OCI-LY7 (cell line): ENCODE measurements around the gene SYNJ1.

Experiments
- EZH2phosphoT487 ChIP-seq: fragments of 200-600 bp; sonication (generic); IDR thresholded peaks from 2 replicates; pipeline ENCODE4 v1.6.1; 2018; ENCODE audit warnings: low read depth, borderline replicate concordance, mild to moderate bottlenecking, mixed run types, antibody characterized with exemption, low read length, moderate library complexity, mixed read lengths
- TF ChIP-seq, protein P1 (sequence below): fragments of 200-600 bp; sonication (generic); conservative IDR thresholded peaks from 2 replicates; pipeline ENCODE4 v1.5.1; 2014; ENCODE audit warnings: mild to moderate bottlenecking, antibody characterized with exemption, low read length, moderate library complexity, mixed read lengths

DNA sequence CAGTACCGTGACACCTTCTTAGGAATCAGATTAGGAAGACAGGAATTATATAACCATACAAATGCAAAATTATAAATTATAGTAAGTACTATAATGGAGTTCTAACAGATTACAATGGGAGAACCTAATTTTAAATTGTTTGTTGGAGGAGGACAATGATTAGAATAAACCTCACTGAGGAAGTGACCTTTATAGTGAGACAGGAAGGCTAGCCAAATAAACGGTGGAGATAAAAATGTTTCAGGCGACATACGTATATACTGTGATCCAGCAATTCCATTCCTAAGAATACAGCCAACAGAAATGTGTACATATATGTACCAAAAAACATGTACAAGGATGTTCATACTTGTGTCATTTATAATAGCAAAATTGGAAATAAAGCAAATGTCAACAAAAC, 15.2 kb downstream of the SYNJ1 start:
- TF ChIP-seq, protein P1, sequence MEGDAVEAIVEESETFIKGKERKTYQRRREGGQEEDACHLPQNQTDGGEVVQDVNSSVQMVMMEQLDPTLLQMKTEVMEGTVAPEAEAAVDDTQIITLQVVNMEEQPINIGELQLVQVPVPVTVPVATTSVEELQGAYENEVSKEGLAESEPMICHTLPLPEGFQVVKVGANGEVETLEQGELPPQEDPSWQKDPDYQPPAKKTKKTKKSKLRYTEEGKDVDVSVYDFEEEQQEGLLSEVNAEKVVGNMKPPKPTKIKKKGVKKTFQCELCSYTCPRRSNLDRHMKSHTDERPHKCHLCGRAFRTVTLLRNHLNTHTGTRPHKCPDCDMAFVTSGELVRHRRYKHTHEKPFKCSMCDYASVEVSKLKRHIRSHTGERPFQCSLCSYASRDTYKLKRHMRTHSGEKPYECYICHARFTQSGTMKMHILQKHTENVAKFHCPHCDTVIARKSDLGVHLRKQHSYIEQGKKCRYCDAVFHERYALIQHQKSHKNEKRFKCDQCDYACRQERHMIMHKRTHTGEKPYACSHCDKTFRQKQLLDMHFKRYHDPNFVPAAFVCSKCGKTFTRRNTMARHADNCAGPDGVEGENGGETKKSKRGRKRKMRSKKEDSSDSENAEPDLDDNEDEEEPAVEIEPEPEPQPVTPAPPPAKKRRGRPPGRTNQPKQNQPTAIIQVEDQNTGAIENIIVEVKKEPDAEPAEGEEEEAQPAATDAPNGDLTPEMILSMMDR, result no peak
- TF ChIP-seq EZH2phosphoT487, result no peak
